Spleen (tissue), 11 donors: ENCODE measurements around the gene MCM5. TPM values are rescaled to one million over a fixed set of nuclear protein-coding genes. Genes with fewer than 3 reads are reported as not detected.

ENCODE experiments used
- DNase-seq: peaks from one replicate; pipeline ENCODE4 v3.0.0-alpha.2; 2020
- H3K27ac ChIP-seq, 8 donors: fragments of 200-600 bp; sonication (generic) in 7 of 8; 1 replicate in 4 of 8; 2 replicates in 4 of 8; pipeline versions ENCODE4 v1.5.0 to v1.8.0; 2016 to 2021; ENCODE audit warnings: inconsistent platforms in 4 of 8, mild to moderate bottlenecking in 4 of 8, moderate library complexity in 1 of 8
- H3K27me3 ChIP-seq, 7 donors: fragments of 200-600 bp; sonication (generic) in 6 of 7; replicated peaks in 1 of 7; 1 replicate in 4 of 7; 2 replicates in 3 of 7; pipeline versions ENCODE4 v1.5.0 to v1.8.0; 2016 to 2021; ENCODE audit warnings: inconsistent platforms in 3 of 7, mild to moderate bottlenecking in 1 of 7
- H3K36me3 ChIP-seq, 6 donors: fragments of 200-600 bp; sonication (generic) in 5 of 6; 1 replicate in 4 of 6; 2 replicates in 2 of 6; pipeline versions ENCODE4 v1.5.0 to v1.8.0; 2016 to 2021; ENCODE audit warnings: inconsistent platforms in 2 of 6
- H3K4me1 ChIP-seq, 6 donors: fragments of 200-600 bp; sonication (generic) in 5 of 6; 1 replicate in 3 of 6; 2 replicates in 3 of 6; pipeline versions ENCODE4 v1.5.0 to v1.8.0; 2016 to 2021; ENCODE audit warnings: inconsistent platforms in 3 of 6
- H3K4me3 ChIP-seq, 8 donors: fragments of 200-600 bp; sonication (generic) in 7 of 8; 1 replicate in 4 of 8; 2 replicates in 4 of 8; pipeline versions ENCODE4 v1.5.0 to v1.8.0; 2016 to 2021; ENCODE audit warnings: inconsistent platforms in 4 of 8, mild to moderate bottlenecking in 4 of 8, moderate library complexity in 2 of 8
- H3K9me3 ChIP-seq, 8 donors: fragments of 200-600 bp; sonication (generic) in 7 of 8; 1 replicate in 4 of 8; 2 replicates in 4 of 8; pipeline versions ENCODE4 v1.5.0 to v1.8.0; 2016 to 2021; ENCODE audit warnings: inconsistent platforms in 4 of 8
- CTCF ChIP-seq, 11 experiments: fragments of 200-600 bp in 7 of 11; fragments of 450-650 bp in 4 of 11; sonication (generic) in 4 of 11; IDR thresholded peaks in 8 of 11; conservative IDR thresholded peaks in 3 of 11; 1 replicate in 7 of 11; 2 replicates in 4 of 11; pipeline versions ENCODE4 v1.4.0 to v1.8.0; 2016 to 2021; ENCODE audit warnings: antibody characterized with exemption in 11 of 11, inconsistent platforms in 4 of 11, mild to moderate bottlenecking in 1 of 11
- POLR2A ChIP-seq, 3 donors: fragments of 450-650 bp; IDR thresholded peaks; one replicate each; pipeline ENCODE4 v1.5.1; 2017; ENCODE audit warnings: antibody characterized with exemption in 3 of 3, mild to moderate bottlenecking in 1 of 3
- POLR2AphosphoS5 ChIP-seq, 3 donors: sonication (generic); formaldehyde crosslinking; IDR thresholded peaks; one replicate each; pipeline ENCODE4 v1.5.1; 2017; ENCODE audit warnings: antibody characterized with exemption in 3 of 3
- WGBS, 5 donors: extraction: QIAGEN DNeasy Blood & Tissue Kit in 3 of 5; methylation state at CpG; one replicate each; pipeline versions ENCODE4 v1.1.5 to v1.1.7; 2013 to 2018; 5-methylcytosine and 5-hydroxymethylcytosine counted together
- intact Hi-C: fragments of 100-400 bp; cut with DNase I; formaldehyde crosslinking; loops from one replicate; pipeline ENCODE4 v1.15.0; 2023; ENCODE audit warnings: low total_unique reads
- polyA plus RNA-seq, 3 donors: library from polyadenylated mRNA; stranded (reverse); fragments of 200-250 nt; gene quantifications; one replicate each; pipeline ENCODE4 v1.2.1, GENCODE V29; 2013
- total RNA-seq, 7 donors: library from RNA; depleted of rRNA in 3 of 7; stranded (reverse); fragments of >200 nt in 3 of 7; fragmentation: NEBNext Ultra II Directional in 4 of 7; extraction: Animal tissue kit (Norgen Biotek cat#: 25700) in 4 of 7; gene quantifications; one replicate each; pipeline versions ENCODE4 v1.1.0 to v1.2.1, GENCODE V29; 2016 to 2021
- donor health status: healthy with polysubstance abuse.
- donor health status: DM: no; HTN: no; CAD: no; lungs with moderate emphysema.
- donor health status: DM: no; HTN: no; CAD: no.
- donor health status: Bipolar disorder and iron deficiency.
- donor health status: healthy.
- donor health status: DM: no; HTN: no; CAD: no.
- donor health status: DM: yes; HTN: yes; CAD: no.

MCM5 gene
- total and polyA plus RNA-seq, 10 donors, result 45.2 to 96.3 (median 56.5) TPM

- H3K27ac ChIP-seq, result no peak overlapping the region
These were observed 53.1 kb downstream of the MCM5 start for GRCh38 chr22:35452810-35453743.

GRCh38 chr22:35454416-35455054 lies 54.6 kb downstream of the MCM5 start:
- no peak overlapping the region for H3K27ac ChIP-seq
- no peak overlapping the region for H3K4me3 ChIP-seq
- H3K36me3 ChIP-seq, result peaks cover 0 to 25% (median 2%) of the 10 kb centered on the region in 6 donors
- no peaks in the 10 kb centered on the region for H3K4me1 ChIP-seq
- WGBS, 5 donors, result 54 to 82% (median 70%) methylated on average over 9 of the region's 9 CpGs
- TF ChIP-seq POLR2A (IDR thresholded peaks at IDR 0.05) (no peak), CTCF (IDR thresholded peaks at IDR 0.05 in 8 of 11, conservative IDR thresholded peaks at IDR 0.05 in 3 of 11) (no peak), POLR2AphosphoS5 (IDR thresholded peaks at IDR 0.05) (no peak)
- no peaks in the 10 kb centered on the region for H3K9me3 ChIP-seq
- H3K27me3 ChIP-seq, result no peaks in the 10 kb centered on the region
- intact Hi-C loops, result no loop called here
- DNase-seq, result no peak

More at GRCh38 chr22:35452810-35453743, 53.1 kb downstream of the MCM5 start:
- intact Hi-C loops, result no loop called here
- Histone ChIP-seq H3K36me3 (peaks cover 0 to 32% (median 2%) of the 10 kb centered on the region in 6 donors), H3K27me3 (no peaks in the 10 kb centered on the region), H3K4me3 (no peak overlapping the region), H3K9me3 (no peaks in the 10 kb centered on the region), H3K4me1 (peaks cover 0 to 3% (median 0%) of the 10 kb centered on the region in 6 donors)
- no peak for DNase-seq
- 72 to 88% (median 84%) methylated on average over 13 of the region's 13 CpGs for WGBS, 5 donors
- TF ChIP-seq POLR2AphosphoS5 (IDR thresholded peaks at IDR 0.05), result no peak

- TF ChIP-seq CTCF (IDR thresholded peaks at IDR 0.05 in 8 of 11, conservative IDR thresholded peaks at IDR 0.05 in 3 of 11) (no peak), POLR2A (IDR thresholded peaks at IDR 0.05) (no peak), POLR2AphosphoS5 (IDR thresholded peaks at IDR 0.05) (no peak)
- 82 to 97% (median 93%) methylated on average over 5 of the region's 5 CpGs for WGBS, 5 donors
- no peaks in the 10 kb centered on the region for H3K27me3 ChIP-seq
- peaks cover 0 to 19% (median 2%) of the 10 kb centered on the region in 6 donors for H3K36me3 ChIP-seq
- no peak overlapping the region for H3K27ac ChIP-seq
- no peak overlapping the region for H3K4me3 ChIP-seq
- no peak for DNase-seq
- H3K9me3 ChIP-seq, result no peaks in the 10 kb centered on the region
- no peaks in the 10 kb centered on the region for H3K4me1 ChIP-seq
- intact Hi-C loops, result no loop called here
These were observed 55.6 kb downstream of the MCM5 start for GRCh38 chr22:35455529-35455928.

GRCh38 chr22:35456757-35457156 lies 56.8 kb downstream of the MCM5 start:
- Histone ChIP-seq H3K36me3 (peaks cover 0 to 6% (median 2%) of the 10 kb centered on the region in 6 donors), H3K4me3 (no peak overlapping the region), H3K4me1 (no peaks in the 10 kb centered on the region), H3K27ac (no peak overlapping the region), H3K27me3 (no peaks in the 10 kb centered on the region), H3K9me3 (no peaks in the 10 kb centered on the region)
- WGBS, 5 donors, result 91 to 96% (median 94%) methylated on average over 10 of the region's 10 CpGs
- DNase-seq, result no peak
- no peak for TF ChIP-seq POLR2AphosphoS5 (IDR thresholded peaks at IDR 0.05)
- no peak for TF ChIP-seq POLR2A (IDR thresholded peaks at IDR 0.05)
- no peak for TF ChIP-seq CTCF (IDR thresholded peaks at IDR 0.05 in 8 of 11, conservative IDR thresholded peaks at IDR 0.05 in 3 of 11)
- intact Hi-C loops, result no loop called here
